ENCODE data around the gene GJB2. TPM values are rescaled to one million over a fixed set of nuclear protein-coding genes. Genes with fewer than 3 reads are reported as not detected.

Gene GJB2
- total RNA-seq, 1 experiment from 2014 or later: 53.0 TPM

- Histone ChIP-seq H3K9ac (ENCODE audit: low read length) (no peak overlapping the region), H4K20me1 (ENCODE audit: low read length) (no peaks in the 10 kb centered on the region), H3K4me2 (ENCODE audit: low read length) (no peak overlapping the region), H2AFZ (ENCODE audit: low read length) (no peak overlapping the region), H3K4me1 (ENCODE audit: insufficient read depth, low read length) (no peaks in the 10 kb centered on the region), H3K36me3 (ENCODE audit: low read depth, low read length) (no peaks in the 10 kb centered on the region), H3K4me3 (ENCODE audit: low read length) (no peak overlapping the region), H3F3A (ENCODE audit: low read length, unreplicated experiment) (no peaks in the 10 kb centered on the region), H3K79me2 (ENCODE audit: low read length) (no peaks in the 10 kb centered on the region), H3K27ac (ENCODE audit: low read length) (no peak overlapping the region), H3K27me3 (ENCODE audit: low read length) (no peaks in the 10 kb centered on the region), H3K9me3 (ENCODE audit: low read length) (no peaks in the 10 kb centered on the region), H3K9me2 (replicated peaks; ENCODE audit: low read length) (no peaks in the 10 kb centered on the region)
- BruUV-seq (replicated peaks): no TSS peak
- ATAC-seq: no peak
- intact Hi-C loops (cut with micrococcal nuclease): no loop called here
- no peak for TF ChIP-seq EZH2 (IDR thresholded peaks at IDR 0.05; ENCODE audit: low read length, unreplicated experiment)
- TF ChIP-seq CTCF (conservative IDR thresholded peaks at IDR 0.05; ENCODE audit: low read depth, low read length): no peak
- no peak for TF ChIP-seq EZH2phosphoT487 (IDR thresholded peaks at IDR 0.05; ENCODE audit: borderline replicate concordance, low read length)
- ChIA-PET POLR2A (ENCODE audit: unreplicated experiment) (no interaction called here), CTCF (interaction anchor here (0.5 kb wide), 1 partner anchor 12 kb away, joined by 3 read pairs; no protein-coding TSS in a partner anchor)
- no peak for DNase-seq
Measured at GRCh38 chr13:20140487-20140886, 52.3 kb downstream of the GJB2 start.

DNA sequence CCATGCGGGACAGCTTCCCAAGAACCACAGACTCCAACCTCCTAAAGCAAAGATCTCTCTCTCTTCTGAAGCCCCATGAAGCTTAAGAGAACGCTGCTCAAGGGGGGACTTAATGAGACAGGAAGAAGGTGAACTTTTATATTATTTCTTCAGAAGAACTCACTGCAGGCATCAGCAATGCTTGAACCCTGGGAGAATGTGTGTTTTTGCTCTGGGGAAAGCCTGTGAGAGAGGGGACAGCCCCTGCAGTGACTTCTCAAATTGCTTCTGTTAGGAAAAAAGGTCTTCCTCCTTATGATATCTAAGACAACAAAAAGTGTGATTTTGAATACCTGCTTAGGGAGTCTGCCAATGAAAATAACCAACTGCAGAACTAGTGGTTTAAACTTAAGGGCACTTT lies 54.9 kb downstream of the GJB2 start:
- intact Hi-C loops (cut with micrococcal nuclease): no loop called here
- H3K4me1 ChIP-seq (ENCODE audit: insufficient read depth, low read length): no peaks in the 10 kb centered on the region
- H2AFZ ChIP-seq (ENCODE audit: low read length): no peak overlapping the region
- no peaks in the 10 kb centered on the region for H3K27me3 ChIP-seq (ENCODE audit: low read length)
- H3K9me3 ChIP-seq (ENCODE audit: low read length): no peaks in the 10 kb centered on the region
- POLR2A ChIA-PET (ENCODE audit: unreplicated experiment): no interaction called here
- H3F3A ChIP-seq (ENCODE audit: low read length, unreplicated experiment): no peaks in the 10 kb centered on the region
- no peak for TF ChIP-seq EZH2phosphoT487 (IDR thresholded peaks at IDR 0.05; ENCODE audit: borderline replicate concordance, low read length)
- no peak for TF ChIP-seq EZH2 (IDR thresholded peaks at IDR 0.05; ENCODE audit: low read length, unreplicated experiment)
- TF ChIP-seq CTCF (conservative IDR thresholded peaks at IDR 0.05; ENCODE audit: low read depth, low read length): no peak
- CTCF ChIA-PET: interaction anchor here (0.6 kb wide), 1 partner anchor 17 kb away, joined by 3 read pairs; no protein-coding TSS in a partner anchor
- H3K36me3 ChIP-seq (ENCODE audit: low read depth, low read length): no peaks in the 10 kb centered on the region
- no peak overlapping the region for H3K9ac ChIP-seq (ENCODE audit: low read length)
- BruUV-seq (replicated peaks): no TSS peak
- no peaks in the 10 kb centered on the region for H4K20me1 ChIP-seq (ENCODE audit: low read length)
- no peak overlapping the region for H3K4me2 ChIP-seq (ENCODE audit: low read length)
- no peaks in the 10 kb centered on the region for H3K9me2 ChIP-seq (replicated peaks; ENCODE audit: low read length)
- no peak overlapping the region for H3K4me3 ChIP-seq (ENCODE audit: low read length)
- no peak overlapping the region for H3K27ac ChIP-seq (ENCODE audit: low read length)
- H3K79me2 ChIP-seq (ENCODE audit: low read length): no peaks in the 10 kb centered on the region
- DNase-seq: no peak
- ATAC-seq: no peak

Other genes starting within 250 kb of the GJB2 start
- 32.6 and 34.7 TPM in 2 replicates for gene ZMYM2, start 234.2 kb downstream of the GJB2 start, total RNA-seq (2014; rRNA removed)
- gene GJA3, start 31.9 kb downstream of the GJB2 start, total RNA-seq (2014; rRNA removed): 0.55 and 1.2 TPM in 2 replicates
- gene GJB6, start 39.4 kb upstream of the GJB2 start, total RNA-seq (2014; rRNA removed): 0.52 and 0.84 TPM in 2 replicates

All from PC-3 (cell line).